ENCODE measurements around the gene CEMIP2. TPM values are rescaled to one million over a fixed set of nuclear protein-coding genes. Genes with fewer than 3 reads are reported as not detected.
"Not testable (repeated sequence)": the region's sequence is repeated elsewhere in the genome, so short reads cannot be mapped to it uniquely, and the experiment has no call there.

The CEMIP2 gene
- total RNA-seq, 1 experiment from 2014 or later, result 17.7 TPM

DNA sequence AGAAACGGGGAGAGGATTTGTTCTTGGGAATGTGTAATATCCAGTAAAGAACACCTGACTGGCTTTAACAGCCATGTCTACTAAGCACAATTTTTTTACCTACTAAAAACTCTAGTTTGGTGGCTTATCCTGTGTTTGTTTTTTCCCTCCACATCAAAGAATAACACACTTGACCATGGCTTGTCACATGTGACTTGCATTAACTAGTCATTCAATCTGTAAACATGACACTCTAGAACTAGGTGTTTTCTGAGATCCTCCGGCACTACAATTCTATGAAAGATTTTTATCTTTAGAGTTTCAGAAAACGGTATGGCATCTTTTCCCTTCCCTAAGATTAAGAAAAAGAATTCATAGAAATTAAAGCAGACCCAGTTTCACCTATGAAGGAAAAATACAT, 103.7 kb downstream of the CEMIP2 start:
- intact Hi-C loops (cut with micrococcal nuclease), result no loop called here
- no peak overlapping the region for H3K27ac Mint-ChIP-seq (ENCODE audit: low read depth, unreplicated experiment)
- BruUV-seq (replicated peaks), result no TSS peak
- H3K27me3 Mint-ChIP-seq (ENCODE audit: insufficient read depth, unreplicated experiment), result no peaks in the 10 kb centered on the region
- no peaks in the 10 kb centered on the region for H3K36me3 Mint-ChIP-seq (ENCODE audit: insufficient read depth, unreplicated experiment)
- TF ChIP-seq, protein P1, sequence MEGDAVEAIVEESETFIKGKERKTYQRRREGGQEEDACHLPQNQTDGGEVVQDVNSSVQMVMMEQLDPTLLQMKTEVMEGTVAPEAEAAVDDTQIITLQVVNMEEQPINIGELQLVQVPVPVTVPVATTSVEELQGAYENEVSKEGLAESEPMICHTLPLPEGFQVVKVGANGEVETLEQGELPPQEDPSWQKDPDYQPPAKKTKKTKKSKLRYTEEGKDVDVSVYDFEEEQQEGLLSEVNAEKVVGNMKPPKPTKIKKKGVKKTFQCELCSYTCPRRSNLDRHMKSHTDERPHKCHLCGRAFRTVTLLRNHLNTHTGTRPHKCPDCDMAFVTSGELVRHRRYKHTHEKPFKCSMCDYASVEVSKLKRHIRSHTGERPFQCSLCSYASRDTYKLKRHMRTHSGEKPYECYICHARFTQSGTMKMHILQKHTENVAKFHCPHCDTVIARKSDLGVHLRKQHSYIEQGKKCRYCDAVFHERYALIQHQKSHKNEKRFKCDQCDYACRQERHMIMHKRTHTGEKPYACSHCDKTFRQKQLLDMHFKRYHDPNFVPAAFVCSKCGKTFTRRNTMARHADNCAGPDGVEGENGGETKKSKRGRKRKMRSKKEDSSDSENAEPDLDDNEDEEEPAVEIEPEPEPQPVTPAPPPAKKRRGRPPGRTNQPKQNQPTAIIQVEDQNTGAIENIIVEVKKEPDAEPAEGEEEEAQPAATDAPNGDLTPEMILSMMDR (IDR thresholded peaks at IDR 0.05; ENCODE audit: unreplicated experiment), result no peak
- ChIA-PET CTCF (interaction anchor here (0.9 to 1.1 kb wide), 2 partner anchors 10 to 52 kb away, joined by 3 read pairs; no protein-coding TSS in a partner anchor), POLR2A (no interaction called here)
- DNase-seq (ENCODE audit: unreplicated experiment), result no peak
- no peak overlapping the region for H3K4me3 Mint-ChIP-seq (ENCODE audit: unreplicated experiment)
- no peaks in the 10 kb centered on the region for H3K9me3 Mint-ChIP-seq (ENCODE audit: unreplicated experiment)
- peaks cover 13% of the 10 kb centered on the region for H3K4me1 Mint-ChIP-seq (ENCODE audit: insufficient read depth, unreplicated experiment)

DNA sequence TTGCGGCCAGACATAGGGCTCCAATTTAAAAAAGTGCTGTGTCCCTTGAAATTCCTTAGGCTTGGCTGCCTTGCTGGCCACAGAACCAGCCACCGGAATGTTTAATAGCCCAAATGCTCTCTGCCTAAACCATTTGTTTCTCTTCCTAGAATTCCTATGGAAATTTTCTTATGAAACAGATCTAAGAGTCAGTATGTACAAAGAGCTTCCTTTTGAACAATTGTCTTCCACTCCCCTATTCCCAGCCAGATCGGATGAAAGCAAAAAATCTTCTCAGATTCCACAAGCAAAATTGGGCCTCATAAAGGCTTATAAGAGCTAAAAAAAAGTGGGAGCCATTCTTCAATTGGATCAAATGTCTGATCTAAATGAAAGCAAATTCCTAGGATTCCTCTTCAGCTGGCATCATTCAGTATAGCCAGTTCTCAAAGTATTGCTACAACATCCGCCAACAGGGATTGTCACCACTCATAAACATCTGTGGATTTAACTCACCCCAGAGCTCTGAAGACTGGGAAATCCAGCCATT, 104.3 kb downstream of the CEMIP2 start:
- peak; percentile 42 for DNase-seq (ENCODE audit: unreplicated experiment)
- CTCF ChIA-PET, result interaction anchor here (0.6 to 1.3 kb wide), 6 partner anchors 10 to 732 kb away, joined by 3 read pairs; no protein-coding TSS in a partner anchor
- peaks cover 13% of the 10 kb centered on the region for H3K4me1 Mint-ChIP-seq (ENCODE audit: insufficient read depth, unreplicated experiment)
- H3K27ac Mint-ChIP-seq (ENCODE audit: low read depth, unreplicated experiment), result no peak overlapping the region
- H3K4me3 Mint-ChIP-seq (ENCODE audit: unreplicated experiment), result no peak overlapping the region
- no peaks in the 10 kb centered on the region for H3K36me3 Mint-ChIP-seq (ENCODE audit: insufficient read depth, unreplicated experiment)
- BruUV-seq (replicated peaks), result no TSS peak
- TF ChIP-seq, protein P1 (IDR thresholded peaks at IDR 0.05; ENCODE audit: unreplicated experiment), result no peak
- intact Hi-C loops (cut with micrococcal nuclease), result no loop called here
- POLR2A ChIA-PET, result no interaction called here
- no peaks in the 10 kb centered on the region for H3K9me3 Mint-ChIP-seq (ENCODE audit: unreplicated experiment)
- no peaks in the 10 kb centered on the region for H3K27me3 Mint-ChIP-seq (ENCODE audit: insufficient read depth, unreplicated experiment)

DNA sequence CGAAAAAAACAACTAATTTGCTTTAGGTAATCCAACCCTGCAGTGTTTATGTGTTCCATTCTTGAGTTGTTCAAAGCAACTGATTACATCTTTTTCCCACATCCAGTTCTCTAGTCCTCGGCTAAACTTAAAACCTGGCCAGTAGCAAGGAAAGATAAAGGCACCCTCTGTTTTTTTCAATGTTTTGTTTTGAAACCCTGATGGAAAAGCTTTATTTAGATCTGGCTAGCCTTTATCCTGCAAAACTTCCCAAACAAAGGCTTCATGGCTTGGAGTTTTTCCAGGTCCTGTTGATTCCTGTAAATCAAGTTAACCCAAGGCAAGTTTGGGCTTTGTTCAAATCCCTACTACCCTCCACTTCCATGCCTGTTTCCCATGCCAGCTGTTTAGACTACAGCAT, 105.1 kb downstream of the CEMIP2 start:
- Mint-ChIP-seq H3K9me3 (ENCODE audit: unreplicated experiment) (no peaks in the 10 kb centered on the region), H3K27me3 (ENCODE audit: insufficient read depth, unreplicated experiment) (no peaks in the 10 kb centered on the region), H3K4me3 (ENCODE audit: unreplicated experiment) (no peak overlapping the region), H3K27ac (ENCODE audit: low read depth, unreplicated experiment) (no peak overlapping the region), H3K4me1 (ENCODE audit: insufficient read depth, unreplicated experiment) (peaks cover 13% of the 10 kb centered on the region), H3K36me3 (ENCODE audit: insufficient read depth, unreplicated experiment) (no peaks in the 10 kb centered on the region)
- intact Hi-C loops (cut with micrococcal nuclease), result no loop called here
- POLR2A ChIA-PET, result no interaction called here
- peak; percentile 37 for DNase-seq (ENCODE audit: unreplicated experiment)
- no TSS peak for BruUV-seq (replicated peaks)
- CTCF ChIA-PET, result interaction anchor here (0.5 to 1.3 kb wide), 4 partner anchors 15 to 428 kb away, joined by 3 read pairs; no protein-coding TSS in a partner anchor
- TF ChIP-seq, protein P1 (IDR thresholded peaks at IDR 0.05; ENCODE audit: unreplicated experiment), result no peak

- Mint-ChIP-seq H3K4me1 (ENCODE audit: insufficient read depth, unreplicated experiment) (peaks cover 13% of the 10 kb centered on the region), H3K9me3 (ENCODE audit: unreplicated experiment) (no peaks in the 10 kb centered on the region), H3K27me3 (ENCODE audit: insufficient read depth, unreplicated experiment) (no peaks in the 10 kb centered on the region), H3K27ac (ENCODE audit: low read depth, unreplicated experiment) (no peak overlapping the region), H3K36me3 (ENCODE audit: insufficient read depth, unreplicated experiment) (no peaks in the 10 kb centered on the region), H3K4me3 (ENCODE audit: unreplicated experiment) (no peak overlapping the region)
- CTCF ChIA-PET, result no interaction called here
- POLR2A ChIA-PET, result no interaction called here
- TF ChIP-seq, protein P1 (IDR thresholded peaks at IDR 0.05; ENCODE audit: unreplicated experiment), result no peak
- BruUV-seq (replicated peaks), result no TSS peak
- DNase-seq (ENCODE audit: unreplicated experiment), result no peak
- intact Hi-C loops (cut with micrococcal nuclease), result no loop called here
These were observed 106.2 kb downstream of the CEMIP2 start for GRCh38 chr9:71662082-71662481.

- H3K4me3 Mint-ChIP-seq (ENCODE audit: unreplicated experiment); H3K9me3 Mint-ChIP-seq (ENCODE audit: unreplicated experiment); H3K27me3 Mint-ChIP-seq (ENCODE audit: insufficient read depth, unreplicated experiment); CTCF ChIA-PET; intact Hi-C loops (cut with micrococcal nuclease); H3K4me1 Mint-ChIP-seq (ENCODE audit: insufficient read depth, unreplicated experiment); H3K27ac Mint-ChIP-seq (ENCODE audit: low read depth, unreplicated experiment); DNase-seq (ENCODE audit: unreplicated experiment); H3K36me3 Mint-ChIP-seq (ENCODE audit: insufficient read depth, unreplicated experiment); BruUV-seq (replicated peaks): not testable (repeated sequence)
- POLR2A ChIA-PET, result interaction anchor here (0.7 kb wide), 1 partner anchor 53 kb away, joined by 3 read pairs; no protein-coding TSS in a partner anchor
These were observed 111.0 kb downstream of the CEMIP2 start for GRCh38 chr9:71657276-71657675.

Data from MCF 10A (cell line).